ENCODE measurements around the gene ANG. TPM values are rescaled to one million over a fixed set of nuclear protein-coding genes. Genes with fewer than 3 reads are reported as not detected.

The ANG gene
- total RNA-seq, 2 experiments from 2014 or later: 0.27 to 0.92 TPM

DNA sequence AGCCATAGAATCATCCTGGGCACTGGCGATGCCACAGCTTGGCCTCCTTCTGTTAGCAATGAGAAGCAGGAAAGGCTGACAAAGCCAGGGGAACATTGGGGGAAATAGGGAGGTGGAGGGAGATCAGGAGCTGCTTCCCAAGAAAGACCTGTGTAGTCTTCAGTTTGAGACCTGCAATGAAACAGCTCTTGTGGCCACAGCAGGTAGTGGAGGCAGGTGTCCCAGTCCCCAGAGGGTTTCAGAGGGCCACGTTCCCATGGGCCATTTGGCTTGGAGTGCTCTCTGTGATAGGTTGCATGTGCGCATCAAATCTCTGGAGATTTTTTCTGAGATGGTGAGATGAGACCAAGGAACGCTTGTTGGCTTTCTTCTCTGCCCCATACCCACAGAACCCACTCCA is 32.7 kb upstream of the ANG start:
- no peak for ATAC-seq (ENCODE audit: poor library complexity)
- H3K36me3 Mint-ChIP-seq (ENCODE audit: low read depth): no peaks in the 10 kb centered on the region

DNA sequence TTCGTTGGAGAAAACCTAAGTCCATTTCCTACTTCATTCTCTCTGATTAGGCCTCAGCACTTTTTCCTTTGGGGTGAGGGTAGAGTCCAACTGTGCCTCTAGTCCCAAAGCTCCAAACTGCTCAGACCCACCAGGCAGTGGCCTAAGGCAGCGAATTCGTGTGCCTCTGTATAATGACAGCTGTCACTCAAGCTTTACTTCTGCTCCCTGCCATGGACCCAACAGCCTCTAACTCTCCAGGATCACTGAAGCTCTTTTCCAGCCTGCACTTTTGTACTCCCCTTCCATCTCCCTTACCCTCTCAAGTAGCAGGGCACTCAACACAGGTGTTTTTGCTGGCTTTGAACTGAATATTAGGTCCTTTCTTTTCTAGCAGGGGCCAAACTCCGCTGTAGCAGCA is 32.3 kb upstream of the ANG start:
- POLR2A ChIA-PET: no interaction called here
- peaks cover 36 to 51% of the 10 kb centered on the region in 2 experiments for H3K27me3 ChIP-seq (ENCODE audit: control insufficient read depth in 1 of 2, insufficient read depth in 2 of 2, low read length in 2 of 2)
- intact Hi-C loops (cut with DNase I, micrococcal nuclease): no loop called here

More for the DNA sequence above, 32.7 kb upstream of the ANG start:
- Histone ChIP-seq H3K4me1 (ENCODE audit: insufficient read depth, low read length) (peaks cover 25% of the 10 kb centered on the region), H3K27ac (ENCODE audit: low read depth in 1 of 2, low read length in 2 of 2) (no peak overlapping the region), H3K27me3 (ENCODE audit: control insufficient read depth in 1 of 2, insufficient read depth in 2 of 2, low read length in 2 of 2) (peaks cover 36 to 52% of the 10 kb centered on the region in 2 experiments), H3K9me3 (ENCODE audit: control insufficient read depth in 1 of 2, insufficient read depth in 1 of 2, low read length in 2 of 2) (peaks cover 0 to 6% of the 10 kb centered on the region in 2 experiments), H3K36me3 (ENCODE audit: insufficient read depth, low read length) (no peaks in the 10 kb centered on the region), H3K4me3 (ENCODE audit: low read length) (no peak overlapping the region)
- H3K9me3 Mint-ChIP-seq: no peaks in the 10 kb centered on the region
- CTCF ChIA-PET: interaction anchor here (0.6 kb wide), 1 partner anchor 43 kb away, joined by 3 read pairs; no protein-coding TSS in a partner anchor
- intact Hi-C loops (cut with DNase I, micrococcal nuclease): no loop called here
- no peak overlapping the region for H3K4me3 Mint-ChIP-seq
- peaks cover 77% of the 10 kb centered on the region for H3K27me3 Mint-ChIP-seq
- no peak overlapping the region for H3K27ac Mint-ChIP-seq
- no peak for DNase-seq
- POLR2A ChIA-PET: no interaction called here
- peaks cover 27% of the 10 kb centered on the region for H3K4me1 Mint-ChIP-seq (ENCODE audit: low read depth)
- TF ChIP-seq, protein P1, sequence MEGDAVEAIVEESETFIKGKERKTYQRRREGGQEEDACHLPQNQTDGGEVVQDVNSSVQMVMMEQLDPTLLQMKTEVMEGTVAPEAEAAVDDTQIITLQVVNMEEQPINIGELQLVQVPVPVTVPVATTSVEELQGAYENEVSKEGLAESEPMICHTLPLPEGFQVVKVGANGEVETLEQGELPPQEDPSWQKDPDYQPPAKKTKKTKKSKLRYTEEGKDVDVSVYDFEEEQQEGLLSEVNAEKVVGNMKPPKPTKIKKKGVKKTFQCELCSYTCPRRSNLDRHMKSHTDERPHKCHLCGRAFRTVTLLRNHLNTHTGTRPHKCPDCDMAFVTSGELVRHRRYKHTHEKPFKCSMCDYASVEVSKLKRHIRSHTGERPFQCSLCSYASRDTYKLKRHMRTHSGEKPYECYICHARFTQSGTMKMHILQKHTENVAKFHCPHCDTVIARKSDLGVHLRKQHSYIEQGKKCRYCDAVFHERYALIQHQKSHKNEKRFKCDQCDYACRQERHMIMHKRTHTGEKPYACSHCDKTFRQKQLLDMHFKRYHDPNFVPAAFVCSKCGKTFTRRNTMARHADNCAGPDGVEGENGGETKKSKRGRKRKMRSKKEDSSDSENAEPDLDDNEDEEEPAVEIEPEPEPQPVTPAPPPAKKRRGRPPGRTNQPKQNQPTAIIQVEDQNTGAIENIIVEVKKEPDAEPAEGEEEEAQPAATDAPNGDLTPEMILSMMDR (IDR thresholded peaks at IDR 0.05): no peak

DNA sequence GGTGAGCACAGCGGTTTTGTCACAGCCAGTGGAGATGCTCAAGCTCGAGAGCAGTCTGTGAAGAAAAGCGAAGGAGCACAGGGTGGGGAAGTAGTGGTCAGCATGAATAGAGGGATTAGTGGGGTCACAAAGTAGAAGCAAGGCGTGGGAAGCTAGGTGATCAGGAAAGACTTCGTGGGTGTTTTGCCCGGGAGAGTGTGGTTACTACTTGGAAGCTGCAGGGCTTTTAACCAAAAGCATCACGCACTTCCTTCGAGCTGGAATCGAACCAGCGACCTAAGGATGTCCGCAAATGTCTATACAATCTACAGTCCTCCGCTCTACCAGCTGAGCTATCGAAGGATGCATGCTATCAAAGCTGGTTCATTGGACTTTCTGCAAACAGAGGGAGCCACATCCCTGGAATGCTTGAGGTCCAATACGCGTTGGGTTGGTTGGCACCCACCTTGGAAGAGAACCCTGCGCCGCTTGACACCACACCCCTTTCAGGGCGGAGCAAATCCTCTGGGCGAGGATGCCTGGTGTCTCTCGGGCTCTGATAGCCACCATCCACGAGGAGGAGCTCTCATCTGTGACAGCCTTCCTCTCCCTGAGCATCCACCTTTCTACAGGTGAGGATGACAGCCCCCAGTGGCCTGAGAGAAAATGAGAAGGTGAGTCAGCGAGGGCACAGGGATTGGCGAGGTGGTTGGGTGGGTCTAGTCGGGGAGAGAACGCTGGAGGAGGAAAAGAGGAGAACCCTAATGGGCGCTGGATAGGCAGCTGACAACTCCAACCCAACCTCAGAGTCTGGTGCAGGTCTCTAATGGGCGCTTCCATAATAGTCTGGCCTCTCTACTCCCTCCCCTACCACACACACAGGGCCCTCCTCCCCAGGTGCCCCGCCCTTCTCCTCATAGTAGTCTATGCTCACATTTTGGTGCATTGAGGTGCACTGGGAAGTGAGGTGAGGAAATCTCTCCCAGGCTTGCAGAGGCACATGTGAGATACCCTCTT is 31.1 kb upstream of the ANG start:
- peaks cover 0 to 6% of the 10 kb centered on the region in 2 experiments for H3K9me3 ChIP-seq (ENCODE audit: control insufficient read depth in 1 of 2, insufficient read depth in 1 of 2, low read length in 2 of 2)
- no peaks in the 10 kb centered on the region for H3K36me3 Mint-ChIP-seq (ENCODE audit: low read depth)
- DNase-seq (peak in 7 of 14 experiments; percentile 12 to 69 (median 31)), ATAC-seq (ENCODE audit: poor library complexity) (peak; percentile 76)
- intact Hi-C loops (cut with DNase I, micrococcal nuclease): no loop called here
- TF ChIP-seq, protein P1 (IDR thresholded peaks at IDR 0.05): peak; percentile 17
- peaks cover 37% of the 10 kb centered on the region for H3K4me1 Mint-ChIP-seq (ENCODE audit: low read depth)
- H3K36me3 ChIP-seq (ENCODE audit: insufficient read depth, low read length): no peaks in the 10 kb centered on the region
- POLR2A ChIA-PET: interaction anchor here (1.5 to 2.9 kb wide), 2 partner anchors 24 to 26 kb away, joined by 4 to 13 read pairs; no protein-coding TSS in a partner anchor
- no peak overlapping the region for H3K27ac ChIP-seq (ENCODE audit: low read depth in 1 of 2, low read length in 2 of 2)
- H3K27me3 Mint-ChIP-seq: peaks cover 62% of the 10 kb centered on the region
- H3K4me1 ChIP-seq (ENCODE audit: insufficient read depth, low read length): peaks cover 25% of the 10 kb centered on the region
- no peak overlapping the region for H3K27ac Mint-ChIP-seq
- H3K27me3 ChIP-seq (ENCODE audit: control insufficient read depth in 1 of 2, insufficient read depth in 2 of 2, low read length in 2 of 2): peaks cover 31 to 41% of the 10 kb centered on the region in 2 experiments
- H3K9me3 Mint-ChIP-seq: no peaks in the 10 kb centered on the region
- CTCF ChIA-PET: interaction anchor here (0.9 to 5.7 kb wide), 5 partner anchors 23 to 313 kb away, joined by 3 to 27 read pairs (median 3); no protein-coding TSS in a partner anchor
- no peak overlapping the region for H3K4me3 Mint-ChIP-seq
- H3K4me3 ChIP-seq (ENCODE audit: low read length): no peak overlapping the region

More for the DNA sequence above, 32.3 kb upstream of the ANG start:
- Mint-ChIP-seq H3K36me3 (ENCODE audit: low read depth) (no peaks in the 10 kb centered on the region), H3K4me3 (no peak overlapping the region), H3K27ac (no peak overlapping the region), H3K4me1 (ENCODE audit: low read depth) (peaks cover 28% of the 10 kb centered on the region), H3K9me3 (no peaks in the 10 kb centered on the region), H3K27me3 (peaks cover 75% of the 10 kb centered on the region)
- TF ChIP-seq, protein P1 (IDR thresholded peaks at IDR 0.05): no peak
- Histone ChIP-seq H3K4me3 (ENCODE audit: low read length) (no peak overlapping the region), H3K27ac (ENCODE audit: low read depth in 1 of 2, low read length in 2 of 2) (no peak overlapping the region), H3K9me3 (ENCODE audit: control insufficient read depth in 1 of 2, insufficient read depth in 1 of 2, low read length in 2 of 2) (peaks cover 0 to 6% of the 10 kb centered on the region in 2 experiments), H3K4me1 (ENCODE audit: insufficient read depth, low read length) (peaks cover 25% of the 10 kb centered on the region), H3K36me3 (ENCODE audit: insufficient read depth, low read length) (no peaks in the 10 kb centered on the region)
- DNase-seq: no peak
- ATAC-seq (ENCODE audit: poor library complexity): no peak
- CTCF ChIA-PET: interaction anchor here (0.6 to 5.7 kb wide), 2 partner anchors 35 to 43 kb away, joined by 3 to 27 read pairs; no protein-coding TSS in a partner anchor

Measured in CD4-positive, alpha-beta T cell (primary cell).